Panc1 (cell line): Measurements from ENCODE around the gene KCNE3. TPM values are rescaled to one million over a fixed set of nuclear protein-coding genes. Genes with fewer than 3 reads are reported as not detected.

Experiments used
- ATAC-seq: fragments of 200-7000 bp; cut with Tn5 transposase; 2 replicates; pipeline ENCODE4 v1.9.1; 2020; ENCODE audit warnings: mild to moderate bottlenecking, moderate library complexity
- BruUV-seq: library from RNA; stranded (reverse); fragments of 400-500 nt; replicated peaks from 2 replicates; lab custom pipeline; 2021; lab: Mats Ljungman, UMichigan
- CTCF ChIA-PET: fragments of 300-600 bp; sonication (Branson Sonifier 250); formaldehyde crosslinking; loops from one replicate; lab custom pipeline; 2022; ENCODE audit warnings: antibody characterized with exemption; lab: Charles Lee
- POLR2A ChIA-PET: fragments of 300-600 bp; sonication (Branson Sonifier 250); formaldehyde crosslinking; loops from one replicate; lab custom pipeline; 2022; ENCODE audit warnings: antibody characterized with exemption; lab: Charles Lee
- DNase-seq: peaks from one replicate; pipeline ENCODE4 v3.0.0-alpha.2; 2010; ENCODE audit warnings: low read depth, low spot score
- H3K27ac ChIP-seq: 2 replicates; pipeline ENCODE4 v1.5.1; 2011; ENCODE audit warnings: mild to moderate bottlenecking, low read length, inconsistent platforms
- H3K27me3 ChIP-seq: fragments of 200-500 bp; sonication (Bioruptor generic); 2 replicates; pipeline ENCODE4 v1.6.0; 2014; ENCODE audit warnings: low read length, inconsistent platforms; ENCODE audit not compliant: control insufficient read depth, insufficient read depth
- H3K36me3 ChIP-seq: fragments of 200-500 bp; sonication (Bioruptor generic); 2 replicates; pipeline ENCODE4 v1.5.1; 2014; ENCODE audit warnings: inconsistent platforms, mild to moderate bottlenecking, low read length, moderate library complexity; ENCODE audit not compliant: control insufficient read depth, insufficient read depth
- H3K4me1 ChIP-seq: 2 replicates; pipeline ENCODE4 v1.5.1; 2011; ENCODE audit warnings: inconsistent platforms, mild to moderate bottlenecking, low read length, moderate library complexity; ENCODE audit not compliant: control insufficient read depth, insufficient read depth
- H3K4me3 ChIP-seq, 2 experiments: 2 replicates each; pipeline ENCODE4 v1.5.1; 2011 to 2012; ENCODE audit warnings: low read depth in 2 of 2, low read length in 2 of 2, mild to moderate bottlenecking in 2 of 2, inconsistent platforms in 1 of 2, moderate library complexity in 1 of 2
- H3K9me3 ChIP-seq: fragments of 200-500 bp; sonication (Bioruptor generic); 2 replicates; pipeline ENCODE4 v1.5.1; 2014; ENCODE audit warnings: low read depth, mild to moderate bottlenecking, inconsistent platforms, low read length, moderate library complexity; ENCODE audit not compliant: control insufficient read depth, insufficient read depth
- CTCF ChIP-seq: fragments of 450-650 bp; IDR thresholded peaks from 2 replicates; pipeline ENCODE4 v1.5.1; 2017; ENCODE audit warnings: mild to moderate bottlenecking
- POLR2AphosphoS5 ChIP-seq: IDR thresholded peaks from 2 replicates; pipeline ENCODE4 v1.6.1; 2012; ENCODE audit warnings: mild to moderate bottlenecking, low read depth, low read length, moderate library complexity
- REST ChIP-seq, 2 experiments: IDR thresholded peaks; 2 replicates each; pipeline ENCODE4 v1.6.1; 2011 to 2012; ENCODE audit warnings: low read depth in 2 of 2, control low read depth in 1 of 2, low read length in 1 of 2, mild to moderate bottlenecking in 1 of 2, moderate library complexity in 1 of 2; ENCODE audit not compliant: insufficient read depth in 1 of 2
- SIN3A ChIP-seq: IDR thresholded peaks from 2 replicates; pipeline ENCODE4 v1.6.1; 2012; ENCODE audit warnings: low read depth, mild to moderate bottlenecking, low read length, moderate library complexity, borderline replicate concordance; ENCODE audit not compliant: insufficient read depth
- TCF7L2 ChIP-seq: IDR thresholded peaks from 2 replicates; pipeline ENCODE4 v1.6.1; 2011; ENCODE audit warnings: mild to moderate bottlenecking, low read depth, low read length, inconsistent platforms
- in situ Hi-C: cut with HindIII; loops from 2 replicates; pipeline ENCODE4 v1.10.0; 2016; ENCODE audit warnings: low sequenced_read_pairs, low pct_unique_long_range_greater_than_20kb
- intact Hi-C: fragments of 100-400 bp; cut with micrococcal nuclease; formaldehyde crosslinking; loops from one replicate; pipeline ENCODE4 v1.10.0; 2022; ENCODE audit not compliant: unreplicated experiment
- total RNA-seq: library from RNA; stranded (reverse); gene quantifications from one replicate; pipeline ENCODE4 v1.2.1, GENCODE V29; 2021; ENCODE audit not compliant: unreplicated experiment

The KCNE3 gene
- total RNA-seq, 1 experiment from 2014 or later, result 0.15 TPM

- TF ChIP-seq CTCF (no peak), TCF7L2 (no peak), POLR2AphosphoS5 (no peak), SIN3A (no peak), REST (IDR thresholded peaks at IDR 0.05; ENCODE audit: insufficient read depth in 1 of 2, low read depth in 2 of 2, low read length in 1 of 2) (no peak)
- in situ Hi-C loops, result no loop called here
- intact Hi-C loops, result no loop called here
- no peak for DNase-seq
- ChIA-PET CTCF (interaction anchor here (0.6 to 1.1 kb wide), 3 partner anchors 17 to 182 kb away, joined by 3 to 4 read pairs (median 4); no protein-coding TSS in a partner anchor), POLR2A (no interaction called here)
- Histone ChIP-seq H3K9me3 (no peaks in the 10 kb centered on the region), H3K27me3 (peaks cover 4% of the 10 kb centered on the region), H3K4me3 (no peak overlapping the region), H3K4me1 (no peaks in the 10 kb centered on the region), H3K36me3 (no peaks in the 10 kb centered on the region), H3K27ac (no peak overlapping the region)
- no peak for ATAC-seq
- BruUV-seq, result no TSS peak
Measured at GRCh38 chr11:74470526-74470925, 3.2 kb upstream of the KCNE3 start.

GRCh38 chr11:74468936-74469335 lies 1.6 kb upstream of the KCNE3 start:
- in situ Hi-C loops, result no loop called here
- ChIA-PET POLR2A (no interaction called here), CTCF (no interaction called here)

More at GRCh38 chr11:74468936-74469335, 1.6 kb upstream of the KCNE3 start:
- H3K27me3 ChIP-seq, result peaks cover 5% of the 10 kb centered on the region
- no peak overlapping the region for H3K4me3 ChIP-seq
- no peaks in the 10 kb centered on the region for H3K4me1 ChIP-seq
- no peaks in the 10 kb centered on the region for H3K36me3 ChIP-seq
- no peak for DNase-seq
- intact Hi-C loops, result no loop called here
- H3K27ac ChIP-seq, result no peak overlapping the region
- TF ChIP-seq SIN3A (no peak), TCF7L2 (no peak), CTCF (no peak), REST (IDR thresholded peaks at IDR 0.05; ENCODE audit: insufficient read depth in 1 of 2, low read depth in 2 of 2, low read length in 1 of 2) (no peak), POLR2AphosphoS5 (no peak)
- BruUV-seq, result no TSS peak
- H3K9me3 ChIP-seq, result no peaks in the 10 kb centered on the region
- no peak for ATAC-seq
